Measurements from ENCODE around the gene MRPL28. TPM values are rescaled to one million over a fixed set of nuclear protein-coding genes. Genes with fewer than 3 reads are reported as not detected.
"Not testable (repeated sequence)": the region's sequence is repeated elsewhere in the genome, so short reads cannot be mapped to it uniquely, and the experiment has no call there.

Gene MRPL28
- polyA plus RNA-seq, 4 donors, result 68.4 to 92.6 (median 70.9) TPM

DNA sequence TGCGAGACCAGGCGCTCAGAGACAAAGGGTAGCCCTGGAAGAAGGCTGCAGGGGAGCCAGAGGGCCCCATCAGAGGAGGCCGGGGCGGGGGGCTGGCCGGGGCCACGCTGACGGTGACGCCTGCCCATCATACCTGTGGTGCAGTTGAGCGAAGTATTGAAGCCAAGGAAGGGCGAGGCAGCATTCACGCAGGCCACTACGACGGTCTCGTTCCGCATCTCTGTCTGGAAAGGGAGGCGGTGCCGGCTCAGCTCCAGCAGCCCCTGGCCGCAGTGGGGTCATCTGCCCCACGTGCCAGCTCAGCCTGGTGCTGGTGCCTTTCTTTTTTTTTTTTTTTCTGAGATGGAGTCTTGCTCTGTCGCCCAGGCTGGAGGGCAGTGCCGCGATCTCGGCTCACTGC is 4.9 kb upstream of the MRPL28 start:
- no peak for DNase-seq (ENCODE audit: low read depth in 4 of 4, low spot score in 3 of 4)

DNA sequence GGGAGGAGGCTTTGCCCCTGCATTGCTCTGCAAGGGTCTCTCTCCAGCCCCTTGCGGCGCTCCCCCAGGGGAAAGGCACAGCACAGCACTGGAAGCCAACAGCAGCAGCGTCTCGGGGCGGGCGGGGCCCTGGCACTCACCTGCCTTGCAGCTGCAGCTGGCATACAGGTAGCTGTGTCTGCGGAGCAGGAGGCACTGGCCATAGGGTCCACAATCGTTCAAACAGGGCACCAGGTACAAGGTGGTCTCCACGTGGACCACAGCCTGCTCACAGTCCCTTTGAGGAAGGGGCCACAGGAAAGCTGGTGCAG is 4.2 kb upstream of the MRPL28 start:
- no peak for DNase-seq (ENCODE audit: low read depth in 4 of 4, low spot score in 3 of 4)

DNA sequence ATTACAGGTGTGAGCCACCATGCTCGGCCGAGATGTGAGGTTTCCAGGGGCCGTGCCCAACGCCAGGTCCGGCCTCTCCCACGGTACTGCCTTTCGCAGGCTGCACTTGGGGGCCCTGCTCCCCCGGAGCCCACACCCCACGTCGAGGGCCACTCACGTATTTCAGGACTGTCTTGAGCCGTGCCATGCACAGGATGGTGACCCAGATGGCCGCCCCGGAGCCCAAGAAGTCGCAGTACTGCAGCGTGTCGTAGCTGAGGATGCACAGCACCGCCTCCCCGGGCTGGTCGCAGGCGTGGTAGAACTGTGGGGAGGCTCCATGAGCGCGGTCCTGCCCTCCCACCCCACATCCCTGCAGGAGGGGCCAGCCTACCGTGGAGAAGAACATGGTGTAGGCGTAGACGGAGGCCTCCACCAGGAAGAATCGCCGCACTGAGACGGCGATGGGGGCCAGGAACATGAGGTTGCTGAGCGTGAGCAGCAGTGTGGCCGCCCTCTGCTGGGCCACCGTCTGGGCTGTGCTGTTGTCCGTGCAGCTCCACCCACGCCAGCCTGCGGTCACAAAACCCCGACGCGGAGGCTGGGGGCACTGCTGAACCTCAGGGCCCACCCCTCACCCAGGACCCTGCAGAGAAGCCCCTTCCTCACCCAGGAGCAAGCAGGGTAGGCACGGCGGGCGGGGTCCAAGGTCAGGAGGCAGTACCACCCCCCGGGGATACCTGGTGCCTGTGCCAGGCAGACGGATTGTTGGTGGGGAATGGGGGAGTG is 3.7 kb upstream of the MRPL28 start:
- DNase-seq (ENCODE audit: low read depth in 4 of 4, low spot score in 3 of 4), result no peak

DNA sequence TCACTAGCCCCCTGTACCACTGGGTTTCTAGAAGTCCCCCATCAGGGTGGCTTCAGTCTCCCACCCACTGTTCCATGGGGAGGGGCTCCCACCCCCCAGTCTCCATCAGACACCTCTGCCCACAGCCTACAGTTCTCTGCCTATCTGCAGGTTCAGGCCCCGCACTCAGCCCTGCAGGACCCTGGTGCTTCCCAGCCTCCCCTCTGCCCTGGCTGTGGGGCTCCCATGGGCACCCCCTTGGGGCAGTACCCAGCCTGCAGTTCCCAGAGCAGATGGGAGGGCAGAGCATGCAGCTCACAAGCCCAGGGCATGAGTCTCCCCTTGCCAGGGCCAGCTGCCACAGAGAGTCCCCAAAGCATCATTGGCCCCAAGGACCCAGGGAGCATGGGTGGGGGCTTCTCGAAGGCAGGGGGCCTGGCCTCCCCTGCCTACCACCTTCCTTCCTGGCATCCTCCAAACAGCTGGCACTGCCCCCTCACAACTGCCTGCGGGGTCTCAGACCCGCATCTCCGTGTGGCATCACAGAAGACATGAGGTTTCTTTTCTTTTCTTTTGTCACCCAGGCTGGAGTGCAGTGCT is 2.8 kb upstream of the MRPL28 start:
- DNase-seq (ENCODE audit: low read depth in 4 of 4, low spot score in 3 of 4), result no peak

DNA sequence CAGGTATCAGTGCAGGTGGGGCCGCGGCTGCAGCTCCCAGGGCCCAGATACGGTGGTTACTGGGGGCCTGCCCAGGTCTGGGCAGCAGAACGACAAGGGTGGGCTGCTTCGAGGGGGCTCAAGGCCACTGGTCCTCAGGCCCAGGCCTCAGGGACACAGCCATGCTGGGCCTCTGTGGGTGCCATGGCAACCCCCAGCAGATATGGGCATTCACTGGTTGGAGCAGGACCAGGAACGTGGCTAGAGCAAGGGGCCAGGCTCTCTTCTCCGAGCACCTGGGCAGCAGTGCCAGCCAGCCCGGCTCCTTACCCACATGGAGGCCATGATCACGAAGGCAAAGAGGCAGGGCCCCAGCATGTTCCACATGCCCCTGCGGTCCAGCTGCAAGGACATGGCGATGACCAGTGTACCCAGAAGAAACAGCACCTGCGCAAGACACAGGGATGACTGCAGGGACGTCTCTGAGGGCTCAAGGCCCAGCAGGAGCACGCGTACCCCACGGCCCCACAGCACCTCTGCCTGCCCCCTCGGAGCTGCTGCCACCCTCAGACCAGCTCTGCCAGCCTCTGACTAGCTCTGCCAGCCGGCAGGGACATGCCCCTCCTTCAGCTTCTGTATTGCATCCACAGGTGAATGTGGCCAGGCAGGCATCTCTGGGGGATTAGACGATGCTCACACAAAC is 2.1 kb upstream of the MRPL28 start:
- no peak for DNase-seq (ENCODE audit: low read depth in 4 of 4, low spot score in 3 of 4)

DNA sequence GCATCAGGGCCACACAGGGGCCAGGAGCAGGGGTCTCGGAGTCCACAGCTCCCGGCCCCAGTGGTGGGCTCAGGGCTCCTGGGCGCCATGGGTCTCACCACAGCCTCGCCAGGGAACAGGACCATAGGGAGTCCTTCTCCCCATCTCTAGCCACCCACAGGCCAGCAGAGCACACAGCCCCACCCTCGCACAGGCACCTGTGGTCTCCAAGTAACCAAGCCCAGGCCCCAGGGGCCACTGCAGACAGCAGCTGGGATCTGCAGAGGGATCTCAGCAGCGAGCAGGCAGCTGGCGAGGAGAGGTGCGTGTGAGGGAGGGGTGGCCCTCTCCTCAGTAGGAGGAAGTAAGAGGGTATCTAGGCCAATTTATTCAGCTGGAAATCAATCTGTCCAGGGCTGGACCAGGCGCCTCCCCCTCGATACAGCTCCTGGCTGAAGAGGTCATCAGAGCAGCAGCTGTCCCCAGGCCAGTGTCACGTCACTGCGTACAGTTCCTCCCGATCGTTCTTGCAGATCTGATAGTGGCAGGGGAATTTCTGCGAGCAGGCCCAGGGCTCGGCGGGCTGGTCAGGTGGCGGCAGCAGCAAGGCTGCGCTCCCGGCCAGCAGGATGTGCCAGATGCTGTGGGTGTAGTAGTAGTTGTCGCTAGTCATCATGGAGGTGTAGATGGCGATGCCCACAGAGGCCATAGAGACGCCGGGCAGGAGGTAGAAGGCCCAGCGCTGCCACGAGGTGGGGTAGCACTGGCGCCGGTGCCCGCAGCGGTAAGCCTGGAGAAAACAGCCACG is 1.4 kb upstream of the MRPL28 start:
- DNase-seq (ENCODE audit: low read depth in 4 of 4, low spot score in 3 of 4), result no peak

DNA sequence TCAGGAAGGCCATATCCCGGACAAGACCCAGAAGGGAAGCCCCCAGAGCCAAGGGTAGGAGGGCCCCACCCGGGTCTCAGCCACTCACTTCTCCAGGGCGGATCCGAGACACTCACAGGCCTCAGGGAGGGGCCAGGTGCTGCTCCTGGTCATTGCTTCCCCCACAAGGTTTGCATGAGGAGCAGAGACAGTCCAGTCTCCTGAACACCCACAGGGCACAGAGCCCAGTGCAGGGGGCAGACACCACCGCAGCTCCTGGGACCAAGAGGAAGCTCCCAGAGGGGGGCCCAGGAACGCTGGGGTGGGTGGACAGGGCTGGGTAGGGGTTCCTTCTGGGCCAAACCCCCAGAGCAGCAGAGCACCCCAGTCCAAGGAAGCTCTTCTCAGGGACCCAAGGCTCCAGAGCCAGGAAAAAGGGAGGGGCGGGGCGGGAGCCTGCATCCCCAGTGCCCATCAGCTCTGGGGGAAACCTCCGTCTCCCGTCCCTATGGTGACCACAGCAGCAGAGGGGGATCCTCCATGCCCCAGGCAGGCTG is 709 bp upstream of the MRPL28 start:
- DNase-seq (ENCODE audit: low read depth in 4 of 4, low spot score in 3 of 4), result no peak

DNA sequence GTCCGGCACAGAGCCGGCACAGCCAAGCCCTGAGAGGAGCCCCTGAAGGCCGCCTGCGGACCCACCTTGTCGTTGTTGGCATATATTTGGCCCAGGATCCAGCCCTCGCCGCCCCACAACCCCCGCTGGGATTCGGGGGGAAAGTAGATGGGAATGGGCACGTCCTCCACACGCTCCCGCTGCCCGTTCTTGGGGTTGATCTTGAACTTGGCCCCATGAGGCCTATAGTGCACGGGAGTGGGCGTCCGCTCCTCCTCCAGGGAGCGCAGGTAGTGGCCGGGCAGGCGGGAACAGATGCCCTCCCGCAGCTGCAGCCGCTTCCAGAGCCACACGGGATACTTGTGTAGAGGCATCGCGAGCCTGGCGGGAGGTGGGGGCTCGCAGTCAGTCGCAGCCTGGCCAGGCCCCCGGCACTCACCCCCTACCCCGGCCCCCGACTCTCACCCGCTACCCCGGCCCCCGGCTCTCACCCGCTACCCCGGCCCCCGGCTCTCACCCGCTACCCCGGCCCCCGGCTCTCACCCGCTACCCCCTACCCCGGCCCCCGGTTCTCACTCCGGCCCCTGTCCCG is 387 bp downstream of the MRPL28 start:
- DNase-seq (ENCODE audit: low read depth in 4 of 4, low spot score in 3 of 4), result no peak

DNA sequence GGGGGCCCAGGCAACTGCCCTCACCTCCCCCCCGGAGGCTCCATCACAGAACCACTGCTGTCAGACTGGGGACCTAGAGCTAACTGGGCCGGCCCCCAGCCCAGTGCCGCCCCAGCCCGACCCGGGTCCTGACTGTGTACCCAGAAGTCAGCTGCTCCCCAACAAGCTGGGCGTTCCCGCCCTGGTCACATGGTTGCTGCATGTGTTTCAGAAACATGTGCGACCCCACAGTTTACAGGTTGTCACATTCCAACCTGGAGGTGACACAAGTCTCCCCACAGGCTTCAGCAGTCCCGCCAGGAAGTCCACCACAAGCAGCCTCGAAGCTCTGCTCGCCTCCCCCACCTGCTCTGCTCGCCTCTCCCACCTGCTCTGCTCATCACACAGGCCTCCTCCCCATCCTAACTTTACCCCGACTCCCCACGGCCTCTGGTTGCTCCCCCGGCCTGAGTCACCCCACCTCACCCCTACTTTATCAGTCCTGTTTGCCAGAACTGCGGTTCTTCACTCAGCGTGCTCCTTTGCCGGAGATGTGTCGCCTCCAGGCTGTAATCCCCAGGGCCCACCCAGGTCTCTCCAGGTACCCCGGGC is 968 bp downstream of the MRPL28 start:
- DNase-seq (ENCODE audit: low read depth in 4 of 4, low spot score in 3 of 4), result no peak

DNA sequence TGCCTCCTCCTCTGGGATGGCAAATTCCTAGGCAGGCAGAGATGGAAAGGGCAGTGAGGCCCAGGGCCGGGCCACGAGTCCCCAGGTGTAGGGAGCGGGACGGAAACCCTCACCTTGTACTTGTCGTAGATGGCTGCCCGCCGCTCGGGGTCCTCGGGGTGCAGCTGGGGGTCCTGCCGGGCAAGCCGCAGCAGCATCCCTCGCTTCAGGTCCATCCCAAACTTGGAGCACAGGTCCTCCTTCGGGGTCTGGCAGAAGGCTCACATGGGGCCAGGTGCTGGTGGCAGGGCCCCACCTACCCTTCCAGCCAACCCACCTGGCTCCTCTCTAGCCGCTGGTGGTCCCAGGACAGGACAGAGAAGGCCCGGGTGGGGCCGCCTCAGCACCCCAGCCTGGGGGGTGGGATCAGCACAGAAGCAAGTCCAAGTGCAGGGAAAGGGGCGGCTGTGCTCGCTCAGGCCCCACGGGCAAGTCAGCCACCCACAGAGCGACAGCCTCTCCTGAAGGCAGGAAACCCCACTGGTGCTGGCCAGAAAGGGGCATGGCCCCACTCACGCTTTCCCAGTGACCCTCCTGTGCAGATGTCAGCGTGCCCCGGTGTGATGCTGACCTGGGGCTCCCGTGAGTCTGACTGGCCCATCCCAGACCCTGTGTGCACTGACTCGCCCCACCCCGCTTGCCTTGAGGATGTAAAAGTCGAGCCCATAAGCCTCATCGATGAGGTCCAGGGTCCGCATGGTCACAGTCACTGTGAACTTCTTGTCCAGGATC is 1.8 kb downstream of the MRPL28 start:
- no peak for DNase-seq (ENCODE audit: low read depth in 4 of 4, low spot score in 3 of 4)

DNA sequence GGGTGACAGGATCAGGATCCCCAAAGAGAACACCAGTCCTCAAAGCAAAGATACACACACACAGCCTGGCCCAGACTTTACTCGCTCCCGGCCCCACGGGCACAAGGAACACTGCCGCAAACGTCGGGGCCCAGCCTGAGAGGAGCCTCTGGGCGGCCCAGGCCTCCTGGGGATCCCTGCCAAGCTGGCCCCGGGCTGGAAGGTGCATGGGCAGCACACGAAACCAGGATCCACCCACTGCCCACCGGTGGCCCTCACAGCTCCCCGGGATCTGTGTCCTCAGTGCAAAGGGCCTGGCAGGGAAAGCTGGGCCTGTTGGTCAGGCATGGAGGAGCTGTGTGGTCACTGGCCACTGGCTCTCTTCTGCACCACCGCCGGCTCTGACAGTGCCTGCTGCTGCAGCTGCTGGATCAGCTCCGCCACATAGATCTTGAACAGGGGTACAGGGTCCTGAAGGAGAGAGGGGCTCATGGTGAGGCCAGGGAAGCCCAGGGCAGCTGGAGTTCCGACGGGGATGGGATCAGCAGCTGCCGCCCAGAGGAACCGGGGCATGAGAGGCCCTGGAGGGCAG is 2.9 kb downstream of the MRPL28 start:
- DNase-seq (ENCODE audit: low read depth in 4 of 4, low spot score in 3 of 4), result no peak

DNA sequence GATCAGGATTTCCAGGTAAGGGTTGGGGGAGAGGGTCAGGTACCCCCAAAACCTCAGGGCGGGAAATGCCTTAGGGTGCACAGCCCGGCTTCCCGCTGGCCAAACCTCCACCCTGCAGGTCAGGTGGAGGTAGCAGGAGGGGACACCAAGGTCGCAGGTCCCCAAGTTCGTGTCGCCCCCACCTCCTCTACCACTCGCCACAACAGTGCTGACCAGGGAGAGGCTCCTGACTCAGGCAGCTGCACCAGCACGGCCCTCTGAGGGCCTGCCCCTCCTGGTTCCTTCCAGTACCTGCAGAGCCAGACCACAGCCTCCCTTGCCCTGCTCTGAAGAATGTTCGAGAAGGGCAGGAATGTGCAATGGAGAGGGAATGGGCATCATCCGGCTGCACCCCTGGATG is 3.9 kb downstream of the MRPL28 start:
- no peak for DNase-seq (ENCODE audit: low read depth in 4 of 4, low spot score in 3 of 4)

DNA sequence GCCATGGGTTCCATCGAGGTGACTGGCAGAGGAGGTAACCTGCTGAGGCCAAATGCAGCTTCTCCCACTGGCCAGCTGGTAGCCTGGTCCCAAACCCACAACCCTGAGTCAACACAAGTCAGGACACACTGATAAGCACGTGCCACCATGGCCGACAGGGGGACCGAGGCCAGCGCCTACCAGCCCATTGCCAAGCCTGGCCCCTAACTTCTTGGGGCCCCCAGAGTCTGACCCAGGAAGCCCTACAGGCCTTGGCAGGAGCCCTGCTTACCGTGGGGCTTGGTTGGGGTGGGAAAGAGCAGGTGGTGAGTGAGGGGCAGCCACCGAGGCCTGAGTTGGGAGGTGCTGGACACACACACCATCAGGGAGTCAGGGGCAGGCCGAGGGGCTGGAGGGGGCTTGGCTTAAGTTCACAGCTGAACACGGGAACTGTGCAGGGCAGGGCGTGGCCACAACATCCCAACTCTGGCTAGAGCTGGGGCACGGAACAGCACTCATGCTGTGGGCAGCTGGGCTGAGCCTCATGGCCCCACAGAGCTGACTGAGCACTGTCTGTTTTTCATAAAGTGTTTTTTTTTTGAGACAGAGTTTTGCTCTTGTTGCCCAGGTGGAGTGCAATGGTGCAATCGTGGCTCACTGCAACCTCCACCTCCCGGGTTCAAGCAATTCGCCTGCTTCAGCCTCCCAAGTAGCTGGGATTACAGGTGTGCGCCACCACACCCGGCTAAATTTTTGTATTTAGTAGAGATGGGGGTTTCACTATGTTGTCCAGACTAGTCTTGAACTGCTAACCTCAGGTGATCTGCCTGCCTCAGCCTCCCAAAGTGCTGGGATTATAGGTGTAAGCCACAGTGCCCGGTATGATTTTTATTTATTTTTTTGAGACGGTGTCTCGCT is 5.5 kb downstream of the MRPL28 start:
- DNase-seq (ENCODE audit: low read depth in 4 of 4, low spot score in 3 of 4), result no peak

DNA sequence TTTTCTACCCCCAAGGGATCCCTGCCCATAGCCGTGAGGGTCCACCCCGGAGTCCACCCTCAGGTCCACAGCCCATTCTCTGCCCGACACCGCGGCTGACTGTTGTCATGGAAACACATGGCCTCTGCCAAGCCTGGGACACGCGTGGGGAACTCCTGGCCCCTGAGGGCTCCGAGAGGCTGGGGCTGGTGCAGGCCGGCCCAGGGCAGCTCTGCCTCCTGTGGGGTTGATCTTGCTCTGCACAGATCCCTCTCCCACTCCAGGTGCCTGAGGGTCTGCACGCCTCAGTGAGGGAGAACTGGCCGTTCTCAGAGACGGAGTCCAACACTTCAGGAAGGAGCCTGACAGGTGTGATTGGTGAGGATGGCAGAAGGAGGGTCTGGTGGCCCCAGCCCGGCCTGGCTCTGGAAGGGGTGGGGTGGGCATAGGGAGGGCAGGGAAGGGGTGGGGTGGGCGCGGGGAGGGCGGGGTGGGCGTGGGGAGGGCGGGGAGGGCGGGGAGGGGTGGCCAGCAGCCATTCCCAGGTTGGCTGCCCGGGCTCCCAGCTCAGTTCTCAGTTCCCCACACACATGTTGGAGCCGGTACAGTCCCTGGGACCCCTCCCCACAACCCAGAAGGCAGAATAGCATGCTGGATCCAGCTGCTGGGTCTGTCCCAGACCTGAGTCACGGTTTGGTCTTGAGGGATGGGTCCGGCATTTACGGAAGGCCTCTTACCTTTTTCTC is 6.4 kb downstream of the MRPL28 start:
- no peak for DNase-seq (ENCODE audit: low read depth in 4 of 4, low spot score in 3 of 4)

DNA sequence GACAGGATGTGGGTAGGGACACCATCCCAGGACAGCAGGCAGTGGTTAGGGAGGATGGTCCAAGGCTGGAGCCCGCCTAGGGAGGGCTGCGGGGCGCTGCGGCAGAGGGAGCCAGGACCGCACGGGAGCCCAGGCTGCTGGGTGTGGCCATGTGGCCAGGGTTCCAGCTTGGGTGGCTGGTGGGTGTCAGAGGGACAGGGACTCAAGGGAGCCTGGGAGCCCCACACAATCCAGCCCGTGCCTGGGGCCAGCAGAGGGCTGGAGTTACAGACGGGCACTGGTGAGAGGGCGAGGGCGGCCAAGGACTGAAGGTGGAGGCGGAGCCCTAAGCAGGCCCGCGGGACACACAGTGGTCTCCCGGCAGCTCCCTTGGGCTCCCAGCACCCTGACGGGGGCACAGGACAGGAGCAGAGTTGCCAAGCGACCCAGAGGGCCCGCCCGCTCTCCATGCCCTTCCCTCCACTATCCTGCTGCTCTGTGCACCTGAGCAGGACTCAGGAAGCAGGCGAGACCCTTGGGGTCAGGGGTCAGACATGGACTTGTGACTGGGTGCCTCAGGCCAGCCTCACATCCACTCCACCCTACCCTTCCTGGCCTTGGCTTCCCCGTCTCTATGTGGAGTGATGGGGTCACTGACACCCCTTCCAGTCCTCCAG is 7.1 kb downstream of the MRPL28 start:
- DNase-seq (ENCODE audit: low read depth in 4 of 4, low spot score in 3 of 4), result no peak

DNA sequence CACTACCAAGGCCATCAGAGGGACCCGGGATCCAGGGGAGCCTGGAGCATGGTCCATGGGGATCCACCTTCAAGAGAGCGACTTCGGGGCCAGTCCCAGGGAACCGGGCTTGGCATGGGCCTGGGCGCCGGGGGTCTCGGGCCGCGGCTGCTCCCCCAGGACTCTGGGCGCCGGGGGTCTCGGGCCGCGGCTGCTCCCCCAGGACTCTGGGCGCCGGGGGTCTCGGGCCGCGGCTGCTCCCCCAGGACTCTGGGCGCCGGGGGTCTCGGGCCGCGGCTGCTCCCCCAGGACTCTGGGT is 7.7 kb downstream of the MRPL28 start:
- DNase-seq (ENCODE audit: low read depth in 4 of 4, low spot score in 3 of 4), result not testable (repeated sequence)
